ENCODE results near the gene TSPYL4. TPM values are rescaled to one million over a fixed set of nuclear protein-coding genes. Genes with fewer than 3 reads are reported as not detected.

The TSPYL4 gene
- total RNA-seq, 2 donors from 2014 or later: 29.2 to 34.5 TPM

DNA sequence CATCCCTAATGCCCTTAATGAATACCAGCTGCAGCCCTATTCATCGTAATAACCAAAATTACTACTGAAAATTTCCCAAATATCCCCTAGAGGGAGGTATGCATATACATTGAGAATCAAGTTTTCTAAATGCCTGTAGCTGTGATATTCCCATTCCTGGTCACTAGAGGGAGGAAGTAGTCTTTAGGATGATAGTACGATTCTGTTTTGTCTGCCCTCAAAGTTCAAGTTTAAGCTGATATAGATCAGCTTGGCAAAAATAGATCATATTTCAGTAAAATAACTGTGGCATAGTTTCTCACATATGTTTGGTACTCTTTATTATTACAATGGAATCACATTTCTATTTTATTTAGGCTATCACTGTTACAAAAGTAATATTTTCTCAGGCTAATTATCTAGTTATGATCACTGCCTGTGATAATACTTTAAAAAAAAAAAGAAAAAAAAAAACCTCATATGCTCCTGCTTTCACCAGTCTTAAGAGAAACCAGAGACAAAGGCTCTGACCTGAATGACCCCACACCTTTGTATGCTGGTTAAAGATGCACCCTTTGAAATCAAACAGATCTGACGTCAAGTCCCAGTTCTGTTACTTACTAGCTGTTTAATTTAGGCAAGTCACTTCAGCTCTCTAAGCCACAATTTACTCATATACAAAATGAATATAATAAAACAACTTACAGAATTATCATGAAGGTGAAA is 14.9 kb upstream of the TSPYL4 start:
- Histone ChIP-seq H3K27me3 (no peaks in the 10 kb centered on the region), H3K4me3 (no peak overlapping the region), H3K4me1 (no peaks in the 10 kb centered on the region), H3K27ac (no peak overlapping the region), H3K9me3 (peaks cover 0 to 2% of the 10 kb centered on the region in 2 donors), H3K36me3 (peaks cover under 1% of the 10 kb centered on the region)
- DNase-seq (ENCODE audit: low spot score): no peak
- TF ChIP-seq, protein P1, sequence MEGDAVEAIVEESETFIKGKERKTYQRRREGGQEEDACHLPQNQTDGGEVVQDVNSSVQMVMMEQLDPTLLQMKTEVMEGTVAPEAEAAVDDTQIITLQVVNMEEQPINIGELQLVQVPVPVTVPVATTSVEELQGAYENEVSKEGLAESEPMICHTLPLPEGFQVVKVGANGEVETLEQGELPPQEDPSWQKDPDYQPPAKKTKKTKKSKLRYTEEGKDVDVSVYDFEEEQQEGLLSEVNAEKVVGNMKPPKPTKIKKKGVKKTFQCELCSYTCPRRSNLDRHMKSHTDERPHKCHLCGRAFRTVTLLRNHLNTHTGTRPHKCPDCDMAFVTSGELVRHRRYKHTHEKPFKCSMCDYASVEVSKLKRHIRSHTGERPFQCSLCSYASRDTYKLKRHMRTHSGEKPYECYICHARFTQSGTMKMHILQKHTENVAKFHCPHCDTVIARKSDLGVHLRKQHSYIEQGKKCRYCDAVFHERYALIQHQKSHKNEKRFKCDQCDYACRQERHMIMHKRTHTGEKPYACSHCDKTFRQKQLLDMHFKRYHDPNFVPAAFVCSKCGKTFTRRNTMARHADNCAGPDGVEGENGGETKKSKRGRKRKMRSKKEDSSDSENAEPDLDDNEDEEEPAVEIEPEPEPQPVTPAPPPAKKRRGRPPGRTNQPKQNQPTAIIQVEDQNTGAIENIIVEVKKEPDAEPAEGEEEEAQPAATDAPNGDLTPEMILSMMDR (IDR thresholded peaks at IDR 0.05): peak; percentile 66 to 81

DNA sequence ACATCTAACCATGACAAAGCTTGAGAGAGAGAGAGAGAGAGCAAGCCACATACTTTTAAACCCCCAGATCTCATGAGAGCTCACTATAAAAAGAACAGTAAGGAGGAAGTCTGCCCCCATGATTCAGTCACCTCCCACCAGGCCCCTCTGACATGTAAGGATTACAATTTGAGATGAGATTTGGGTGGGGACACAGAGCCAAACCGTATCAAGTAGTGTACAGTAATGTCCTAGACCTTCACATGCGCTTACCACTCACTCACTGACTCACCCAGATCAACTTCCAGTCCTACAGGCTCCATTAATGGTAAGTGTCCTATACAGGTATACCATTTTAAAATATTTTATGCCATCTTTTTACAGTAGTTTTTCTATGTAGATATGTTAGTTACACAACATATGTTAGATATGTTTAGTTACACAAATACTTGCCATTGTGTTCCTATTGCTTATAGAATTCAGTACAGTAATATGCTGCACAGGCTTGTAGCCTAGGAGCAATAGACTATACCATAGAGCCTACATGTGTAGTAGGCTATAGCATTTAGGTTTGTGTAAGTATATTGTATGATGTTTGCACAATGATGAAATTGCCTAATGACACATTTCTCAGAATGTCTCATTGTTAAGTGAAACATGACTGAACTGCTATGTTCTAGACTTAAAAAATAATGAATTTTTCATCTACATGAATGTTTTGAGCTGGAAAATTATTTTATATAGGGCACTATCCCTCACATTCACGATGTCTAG is 14.1 kb upstream of the TSPYL4 start:
- no peak overlapping the region for H3K4me3 ChIP-seq
- no peak overlapping the region for H3K27ac ChIP-seq
- H3K9me3 ChIP-seq: peaks cover 0 to 7% of the 10 kb centered on the region in 2 donors
- no peaks in the 10 kb centered on the region for H3K36me3 ChIP-seq
- no peaks in the 10 kb centered on the region for H3K4me1 ChIP-seq
- DNase-seq (ENCODE audit: low spot score): no peak
- TF ChIP-seq, protein P1 (IDR thresholded peaks at IDR 0.05): no peak
- H3K27me3 ChIP-seq: no peaks in the 10 kb centered on the region

DNA sequence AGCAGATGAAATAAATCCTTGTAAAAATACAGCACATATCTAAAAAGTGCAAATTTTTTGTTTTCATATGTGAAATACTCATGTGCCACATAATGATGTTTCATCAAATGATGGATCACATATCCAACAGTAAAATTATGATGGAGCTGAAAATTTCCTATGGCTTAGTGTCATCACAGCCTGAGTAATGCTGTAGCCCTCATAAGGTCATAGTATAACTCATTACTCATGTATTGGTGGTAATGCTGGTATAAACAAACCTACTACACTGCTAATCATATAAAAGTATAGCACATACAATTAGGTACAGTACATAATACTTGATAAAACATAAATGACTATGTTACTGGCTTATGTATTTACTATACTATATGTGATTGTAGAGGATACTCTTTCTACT is 12.9 kb upstream of the TSPYL4 start:
- H3K36me3 ChIP-seq: no peaks in the 10 kb centered on the region
- TF ChIP-seq, protein P1 (IDR thresholded peaks at IDR 0.05): no peak
- H3K4me3 ChIP-seq: no peak overlapping the region
- H3K27me3 ChIP-seq: no peaks in the 10 kb centered on the region
- H3K4me1 ChIP-seq: no peaks in the 10 kb centered on the region
- no peak for DNase-seq (ENCODE audit: low spot score)
- H3K27ac ChIP-seq: no peak overlapping the region
- H3K9me3 ChIP-seq: peaks cover 0 to 10% of the 10 kb centered on the region in 2 donors

DNA sequence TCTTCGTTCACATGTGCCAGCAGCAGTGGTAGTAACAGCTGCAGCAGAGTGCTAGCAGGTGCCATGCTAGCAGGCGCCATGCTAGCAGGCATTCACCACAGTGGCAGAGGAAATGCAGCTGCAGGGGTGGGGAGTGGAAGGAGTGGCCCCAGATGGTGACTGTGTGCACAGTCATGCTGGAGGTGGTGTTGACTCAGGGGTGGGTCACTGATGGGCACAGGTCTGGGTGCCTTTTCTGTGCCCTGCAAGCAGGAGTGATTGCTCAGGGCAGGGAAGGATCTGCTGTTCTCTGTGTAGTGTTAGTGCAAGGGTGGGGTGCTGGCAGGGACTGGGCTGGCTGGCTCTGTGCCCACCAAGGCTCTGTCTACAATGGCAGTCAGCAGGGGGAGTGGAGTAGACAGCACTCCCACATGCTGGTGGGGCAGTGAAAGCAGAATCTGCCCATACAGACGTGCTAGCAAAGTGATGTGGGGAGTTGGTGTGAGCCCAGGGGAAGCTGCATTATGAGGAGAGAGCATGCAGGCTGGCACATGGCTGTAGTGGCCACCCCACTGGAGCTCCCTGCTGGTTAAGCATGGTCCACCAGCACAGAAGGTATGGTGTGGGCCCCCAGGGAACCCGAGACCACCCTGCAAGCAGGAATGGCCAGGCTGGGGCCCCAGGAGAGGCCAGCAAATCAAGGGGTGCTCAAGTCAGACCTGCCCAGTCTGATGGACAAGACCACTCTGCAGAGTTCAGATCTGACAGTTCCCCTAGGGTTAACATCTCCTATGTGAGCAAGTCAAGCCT is 11.4 kb upstream of the TSPYL4 start:
- H3K4me3 ChIP-seq: no peak overlapping the region
- no peaks in the 10 kb centered on the region for H3K4me1 ChIP-seq
- DNase-seq (ENCODE audit: low spot score): no peak
- H3K27me3 ChIP-seq: no peaks in the 10 kb centered on the region
- H3K36me3 ChIP-seq: no peaks in the 10 kb centered on the region
- peaks cover 0 to 10% of the 10 kb centered on the region in 2 donors for H3K9me3 ChIP-seq
- TF ChIP-seq, protein P1 (IDR thresholded peaks at IDR 0.05): no peak
- no peak overlapping the region for H3K27ac ChIP-seq

DNA sequence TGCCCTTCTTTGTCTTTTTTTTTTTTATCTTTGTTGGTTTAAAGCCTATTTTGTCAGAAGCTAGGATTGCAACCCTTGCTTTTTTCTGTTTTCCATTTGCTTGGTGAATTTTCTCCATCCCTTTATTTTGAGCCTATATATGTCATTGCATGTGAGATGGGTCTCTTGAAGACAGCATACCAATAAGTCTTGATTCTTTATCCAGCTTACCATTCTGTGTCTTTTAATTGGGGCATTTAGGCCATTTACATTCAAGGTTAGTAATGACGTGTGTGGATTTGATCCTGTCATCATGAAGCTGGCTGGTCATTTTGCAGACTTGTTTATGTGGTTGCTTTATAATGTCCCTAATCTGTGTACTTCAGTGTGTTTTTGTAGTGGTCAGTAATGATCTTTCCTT is 9.5 kb upstream of the TSPYL4 start:
- Histone ChIP-seq H3K36me3 (no peaks in the 10 kb centered on the region), H3K27me3 (no peaks in the 10 kb centered on the region), H3K9me3 (peaks cover 0 to 10% of the 10 kb centered on the region in 2 donors), H3K4me3 (no peak overlapping the region), H3K27ac (no peak overlapping the region), H3K4me1 (no peaks in the 10 kb centered on the region)
- TF ChIP-seq, protein P1 (IDR thresholded peaks at IDR 0.05): no peak
- DNase-seq (ENCODE audit: low spot score): no peak

All from right atrium auricular region (tissue), 2 donors.